IMR-90 (cell line): ENCODE data around the gene THEM5. TPM values are rescaled to one million over a fixed set of nuclear protein-coding genes. Genes with fewer than 3 reads are reported as not detected.
A peak's percentile ranks its signal among the peaks of the same experiment; 100 is the strongest.

Source experiments
- ATAC-seq: fragments of 200-7000 bp; cut with Tn5 transposase; 2 replicates; pipeline ENCODE4 v1.9.1; 2020; ENCODE audit warnings: low read depth, mild to moderate bottlenecking, moderate library complexity
- BruUV-seq: library from RNA; stranded (reverse); fragments of 400-500 nt; replicated peaks from 2 replicates; lab custom pipeline; 2021; lab: Mats Ljungman, UMichigan
- CTCF ChIA-PET: fragments of 300-600 bp; formaldehyde crosslinking; extraction: SDS; loops from one replicate; lab custom pipeline; 2021; ENCODE audit warnings: antibody characterized with exemption; lab: Yijun Ruan, JAX
- POLR2A ChIA-PET: fragments of 300-600 bp; sonication (Branson Sonifier 250); formaldehyde crosslinking; loops from one replicate; lab custom pipeline; 2022; ENCODE audit warnings: antibody characterized with exemption; ENCODE audit not compliant: unreplicated experiment; lab: Charles Lee
- DNase-seq: peaks from one replicate; pipeline ENCODE4 v3.0.0; 2013
- H2AFZ ChIP-seq: replicated peaks from 2 replicates; pipeline ENCODE3; 2013; ENCODE audit warnings: low read length, mild to moderate bottlenecking; ENCODE audit not compliant: poor library complexity
- H2AK5ac ChIP-seq: 2 replicates; pipeline ENCODE4 v1.6.1; 2013; ENCODE audit warnings: low read depth, low read length, inconsistent platforms
- H2AK9ac ChIP-seq: replicated peaks from 2 replicates; pipeline ENCODE3; 2013; ENCODE audit warnings: mild to moderate bottlenecking, low read depth, low read length, moderate library complexity; ENCODE audit not compliant: poor library complexity
- H2BK120ac ChIP-seq: 2 replicates; pipeline ENCODE4 v1.6.1; 2013; ENCODE audit warnings: low read depth, low read length, inconsistent platforms
- H2BK15ac ChIP-seq: 3 replicates; pipeline ENCODE4 v1.6.1; 2013; ENCODE audit warnings: low read depth, low read length, inconsistent platforms
- H2BK20ac ChIP-seq: 2 replicates; pipeline ENCODE4 v1.6.1; 2013; ENCODE audit warnings: low read depth, mild to moderate bottlenecking, inconsistent platforms, low read length, moderate library complexity
- H2BK5ac ChIP-seq: 2 replicates; pipeline ENCODE4 v1.6.1; 2013; ENCODE audit warnings: mild to moderate bottlenecking, low read depth, low read length, inconsistent platforms; ENCODE audit not compliant: poor library complexity, severe bottlenecking
- H3K14ac ChIP-seq: replicated peaks from 2 replicates; pipeline ENCODE4 v1.6.1; 2013; ENCODE audit warnings: low read depth, low read length, inconsistent platforms
- H3K18ac ChIP-seq: 2 replicates; pipeline ENCODE4 v1.6.1; 2013; ENCODE audit warnings: low read depth, low read length, control low read depth
- H3K23ac ChIP-seq: 2 replicates; pipeline ENCODE4 v1.6.1; 2013; ENCODE audit warnings: low read depth, low read length, inconsistent platforms
- H3K27ac ChIP-seq: 2 replicates; pipeline ENCODE4 v1.5.1; 2013; ENCODE audit warnings: mild to moderate bottlenecking, control low read depth, low read length; ENCODE audit not compliant: insufficient read depth
- H3K27me3 ChIP-seq: 2 replicates; pipeline ENCODE4 v1.6.1; 2013; ENCODE audit warnings: low read length; ENCODE audit not compliant: control insufficient read depth, insufficient read depth
- H3K36me3 ChIP-seq: 2 replicates; pipeline ENCODE4 v1.6.1; 2013; ENCODE audit warnings: low read length, mixed read lengths; ENCODE audit not compliant: control insufficient read depth, insufficient read depth
- H3K4ac ChIP-seq: 2 replicates; pipeline ENCODE4 v1.6.1; 2013; ENCODE audit warnings: low read depth, low read length, inconsistent platforms
- H3K4me1 ChIP-seq: 2 replicates; pipeline ENCODE4 v1.6.1; 2013; ENCODE audit warnings: low read length, mixed read lengths; ENCODE audit not compliant: control insufficient read depth, insufficient read depth
- H3K4me2 ChIP-seq: 2 replicates; pipeline ENCODE4 v1.6.1; 2013; ENCODE audit warnings: low read depth, mild to moderate bottlenecking, control low read depth, low read length, moderate library complexity
- H3K4me3 ChIP-seq: 2 replicates; pipeline ENCODE4 v1.5.1; 2013; ENCODE audit warnings: low read depth, mild to moderate bottlenecking, control low read depth, low read length, moderate library complexity; ENCODE audit not compliant: insufficient read depth
- H3K56ac ChIP-seq: 2 replicates; pipeline ENCODE4 v1.6.1; 2013; ENCODE audit warnings: low read length, inconsistent platforms; ENCODE audit not compliant: insufficient read depth; ENCODE audit errors: extremely low read depth
- H3K79me1 ChIP-seq, 2 experiments: 2 replicates each; pipeline ENCODE4 v1.6.1; 2013; ENCODE audit warnings: low read length in 2 of 2, inconsistent platforms in 1 of 2, low read depth in 1 of 2
- H3K9ac ChIP-seq: 2 replicates; pipeline ENCODE4 v1.6.1; 2013; ENCODE audit warnings: low read depth, low read length, control low read depth
- H3K9me1 ChIP-seq: 2 replicates; pipeline ENCODE4 v1.6.1; 2013; ENCODE audit warnings: low read length, inconsistent platforms; ENCODE audit not compliant: insufficient read depth
- H3K9me3 ChIP-seq: 2 replicates; pipeline ENCODE4 v1.6.1; 2013; ENCODE audit warnings: low read length; ENCODE audit not compliant: control insufficient read depth, insufficient read depth
- H4K20me1 ChIP-seq: 2 replicates; pipeline ENCODE4 v1.6.1; 2013; ENCODE audit warnings: low read length, inconsistent platforms; ENCODE audit not compliant: insufficient read depth
- H4K5ac ChIP-seq: 2 replicates; pipeline ENCODE4 v1.6.1; 2013; ENCODE audit warnings: mild to moderate bottlenecking, low read depth, low read length, control low read depth
- H4K8ac ChIP-seq, 2 experiments: 2 replicates each; pipeline ENCODE4 v1.6.1; 2013; ENCODE audit warnings: low read depth in 2 of 2, low read length in 2 of 2, control low read depth in 1 of 2, inconsistent platforms in 1 of 2
- H4K91ac ChIP-seq: 2 replicates; pipeline ENCODE4 v1.6.1; 2013; ENCODE audit warnings: low read depth, low read length, inconsistent platforms; ENCODE audit not compliant: insufficient read depth
- BHLHE40 ChIP-seq: fragments of 150-350 bp; IDR thresholded peaks from 2 replicates; pipeline ENCODE4 v1.6.1; 2016; ENCODE audit warnings: mild to moderate bottlenecking, low read depth, low read length
- CEBPB ChIP-seq: IDR thresholded peaks from 2 replicates; pipeline ENCODE4 v1.6.1; 2012; ENCODE audit warnings: low read depth, low read length, improper control_type of control experiment
- CHD1 ChIP-seq: IDR thresholded peaks from 2 replicates; pipeline ENCODE4 v1.6.1; 2012; ENCODE audit warnings: low read depth, low read length, improper control_type of control experiment
- CTCF ChIP-seq: conservative IDR thresholded peaks from 2 replicates; pipeline ENCODE4 v1.5.1; 2012; ENCODE audit warnings: mild to moderate bottlenecking, low read depth, low read length, improper control_type of control experiment
- ELK1 ChIP-seq: fragments of 150-350 bp; IDR thresholded peaks from 2 replicates; pipeline ENCODE4 v1.6.1; 2016; ENCODE audit warnings: low read depth, mild to moderate bottlenecking, low read length, moderate library complexity, borderline replicate concordance
- FOS ChIP-seq: fragments of 150-350 bp; IDR thresholded peaks from 2 replicates; pipeline ENCODE4 v1.6.1; 2016; ENCODE audit warnings: low read depth, low read length
- MAFK ChIP-seq: IDR thresholded peaks from 2 replicates; pipeline ENCODE4 v1.6.1; 2012; ENCODE audit warnings: low read depth, low read length, improper control_type of control experiment
- MAZ ChIP-seq: IDR thresholded peaks from 2 replicates; pipeline ENCODE4 v1.6.1; 2012; ENCODE audit warnings: low read depth, mild to moderate bottlenecking, low read length, improper control_type of control experiment, moderate library complexity, borderline replicate concordance
- NFE2L2 ChIP-seq: fragments of 150-350 bp; IDR thresholded peaks from 2 replicates; pipeline ENCODE4 v1.6.1; 2016; ENCODE audit warnings: low read depth, mild to moderate bottlenecking, low read length
- POLR2A ChIP-seq: IDR thresholded peaks from 2 replicates; pipeline ENCODE4 v1.6.1; 2012; ENCODE audit warnings: mild to moderate bottlenecking, low read depth, low read length
- RAD21 ChIP-seq: IDR thresholded peaks from 2 replicates; pipeline ENCODE4 v1.6.1; 2012; ENCODE audit warnings: low read length, improper control_type of control experiment
- RCOR1 ChIP-seq: IDR thresholded peaks from 2 replicates; pipeline ENCODE4 v1.6.1; 2012; ENCODE audit warnings: mild to moderate bottlenecking, low read length, improper control_type of control experiment; ENCODE audit not compliant: insufficient replicate concordance
- RFX5 ChIP-seq: IDR thresholded peaks from 2 replicates; pipeline ENCODE4 v1.8.0; 2012; ENCODE audit warnings: low read depth, mild to moderate bottlenecking, low read length, moderate library complexity
- SMC3 ChIP-seq: fragments of 150-350 bp; IDR thresholded peaks from 2 replicates; pipeline ENCODE4 v1.6.1; 2016; ENCODE audit warnings: low read depth, mild to moderate bottlenecking, antibody characterized with exemption, low read length, moderate library complexity
- USF2 ChIP-seq: fragments of 150-350 bp; IDR thresholded peaks from 2 replicates; pipeline ENCODE4 v1.6.1; 2017; ENCODE audit warnings: mild to moderate bottlenecking, antibody characterized with exemption, low read length, low read depth
- WGBS, 2 experiments: methylation state at CpG; one replicate each; pipeline versions ENCODE4 v1.1.5 to v1.1.7; 2013; ENCODE audit warnings: missing lambda C conversion rate in 2 of 2; ENCODE audit not compliant: insufficient read length in 1 of 2; ENCODE audit errors: extremely low coverage in 2 of 2; 5-methylcytosine and 5-hydroxymethylcytosine counted together
- dilution Hi-C: fragments of 300-500 bp; cut with HindIII; formaldehyde crosslinking; loops from one replicate; pipeline ENCODE4 v1.14.3; 2018; ENCODE audit warnings: low sequenced_read_pairs; ENCODE audit not compliant: unreplicated experiment
- in situ Hi-C: fragments of 300-500 bp; cut with MboI; formaldehyde crosslinking; loops from 3 replicates; pipeline ENCODE4 v1.14.3; 2019; ENCODE audit warnings: low sequenced_read_pairs, inconsistent platforms, mixed read lengths
- intact Hi-C: fragments of 100-400 bp; cut with micrococcal nuclease; formaldehyde crosslinking; loops from 2 replicates; pipeline ENCODE4 v1.10.0; 2022
- polyA plus RNA-seq, 3 experiments: library from polyadenylated mRNA; depleted of rRNA; stranded (reverse); fragments of >200 nt; gene quantifications; 2 replicates each; pipeline ENCODE4 v1.2.3, GENCODE V29; 2012; ENCODE audit warnings: low replicate concordance in 1 of 3
- total RNA-seq: library from RNA; depleted of rRNA; stranded (reverse); fragments of >200 nt; gene quantifications from 2 replicates; pipeline ENCODE4 v1.2.3, GENCODE V29; 2012

Gene THEM5
- total and polyA plus RNA-seq, 2 of the 4 experiments (the other 2 are of a cell fraction) = not detected

- H3K56ac ChIP-seq = no peak overlapping the region
- dilution Hi-C loops = loop anchor here (25.0 kb wide), 1 partner anchor 106 kb away; the partner anchor contains the start of gene TDRKH
- H2AFZ ChIP-seq = no peak overlapping the region
- peaks cover 0 to 7% of the 10 kb centered on the region in 2 experiments; a peak in 2 of 4 replicates for H3K79me1 ChIP-seq
- H2BK15ac ChIP-seq = no peak overlapping the region
- in situ Hi-C loops = no loop called here
- H3K4me3 ChIP-seq = no peak overlapping the region
- H4K91ac ChIP-seq = no peak overlapping the region
- ChIA-PET CTCF (interaction anchor here (1.0 kb wide), 1 partner anchor 108 kb away, joined by 3 read pairs; no protein-coding TSS in a partner anchor), POLR2A (no interaction called here)
- peaks cover 2% of the 10 kb centered on the region for H3K4me1 ChIP-seq
- H4K20me1 ChIP-seq = no peaks in the 10 kb centered on the region; the same call in 1 of the 2 replicates
- intact Hi-C loops = no loop called here
- H3K4me2 ChIP-seq = no peak overlapping the region
- H3K9ac ChIP-seq = no peak overlapping the region
- H3K36me3 ChIP-seq = peaks cover 8% of the 10 kb centered on the region
- H3K18ac ChIP-seq = no peak overlapping the region
- H3K4ac ChIP-seq = no peak overlapping the region
- no peaks in the 10 kb centered on the region for H3K9me3 ChIP-seq
- BruUV-seq = no TSS peak
- H3K27me3 ChIP-seq = no peaks in the 10 kb centered on the region
- WGBS, 2 experiments = 90% methylated on average over 2 of the region's 9 CpGs; no CpG with 5 or more reads in 1 of the 2 experiments
- ATAC-seq (no peak), DNase-seq (no peak)
- H2AK9ac ChIP-seq = peak overlapping the region; percentile 76
- H3K27ac ChIP-seq = no peak overlapping the region
- H4K5ac ChIP-seq = no peak overlapping the region
- H2BK20ac ChIP-seq = no peak overlapping the region
- H2BK5ac ChIP-seq = no peak overlapping the region
- no peak overlapping the region for H3K23ac ChIP-seq
- no peak overlapping the region for H4K8ac ChIP-seq
- no peak overlapping the region for H3K14ac ChIP-seq
- H2BK120ac ChIP-seq = no peak overlapping the region
- no peak overlapping the region for H2AK5ac ChIP-seq
- peaks cover 2% of the 10 kb centered on the region; the same call in 1 of the 2 replicates for H3K9me1 ChIP-seq
- TF ChIP-seq POLR2A (no peak), MAZ (no peak), ELK1 (no peak), SMC3 (no peak), CEBPB (no peak), CHD1 (no peak), CTCF (no peak), USF2 (no peak), RAD21 (no peak), NFE2L2 (no peak), RFX5 (no peak), BHLHE40 (no peak), RCOR1 (no peak), MAFK (no peak), FOS (no peak)
Measured at GRCh38 chr1:151893176-151893924, 39.8 kb upstream of the THEM5 start.
